HepG2 (cell line): Measurements from ENCODE around the gene IRGQ. TPM values are rescaled to one million over a fixed set of nuclear protein-coding genes. Genes with fewer than 3 reads are reported as not detected.

Experiments used
- BORCS8-MEF2B ChIP-seq: sonication (generic); formaldehyde crosslinking; IDR thresholded peaks from 2 replicates; pipeline ENCODE4 v1.8.0; 2022; ENCODE audit warnings: mild to moderate bottlenecking, missing genetic modification reagents
- ETV6 ChIP-seq: sonication (generic); formaldehyde crosslinking; conservative IDR thresholded peaks from 2 replicates; pipeline ENCODE4 v1.4.0; 2020; ENCODE audit warnings: missing genetic modification reagents
- HMGA1 ChIP-seq: sonication (generic); formaldehyde crosslinking; conservative IDR thresholded peaks from 2 replicates; pipeline ENCODE4 v1.4.0; 2020; ENCODE audit warnings: missing genetic modification reagents
- PAX8 ChIP-seq: sonication (generic); formaldehyde crosslinking; IDR thresholded peaks from 2 replicates; pipeline ENCODE4 v1.8.0; 2022; ENCODE audit warnings: mild to moderate bottlenecking, missing genetic modification reagents, borderline replicate concordance
- RAD21 ChIP-seq: fragments of 450-650 bp; formaldehyde crosslinking; IDR thresholded peaks from 2 replicates; pipeline ENCODE4 v1.5.0; 2020; ENCODE audit warnings: mild to moderate bottlenecking
- SRSF1 ChIP-seq: fragments of 200-400 bp; formaldehyde crosslinking; optimal IDR thresholded peaks from 2 replicates; pipeline ENCODE3; 2017; ENCODE audit warnings: mild to moderate bottlenecking, low read depth, low read length, moderate library complexity
- SRSF9 ChIP-seq: fragments of 200-400 bp; formaldehyde crosslinking; IDR thresholded peaks from 2 replicates; pipeline ENCODE4 v1.6.1; 2018; ENCODE audit warnings: borderline replicate concordance, mild to moderate bottlenecking, low read depth, low read length; ENCODE audit not compliant: insufficient read depth, poor library complexity, severe bottlenecking
- ZBTB1 ChIP-seq: sonication (generic); formaldehyde crosslinking; IDR thresholded peaks from 2 replicates; pipeline ENCODE4 v1.4.0; 2020; ENCODE audit warnings: missing genetic modification reagents, borderline replicate concordance
- ZBTB8A ChIP-seq: sonication (generic); formaldehyde crosslinking; IDR thresholded peaks from 2 replicates; pipeline ENCODE4 v1.4.0; 2020; ENCODE audit warnings: mild to moderate bottlenecking, low read depth, missing genetic modification reagents, borderline replicate concordance
- ZNF335 ChIP-seq: sonication (generic); formaldehyde crosslinking; IDR thresholded peaks from 2 replicates; pipeline ENCODE4 v1.4.0; 2020; ENCODE audit warnings: missing genetic modification reagents
- ZNF430 ChIP-seq: sonication (generic); formaldehyde crosslinking; IDR thresholded peaks from 2 replicates; pipeline ENCODE4 v1.9.0; 2021; ENCODE audit warnings: mild to moderate bottlenecking, missing genetic modification reagents
- ZNF546 ChIP-seq: sonication (generic); formaldehyde crosslinking; conservative IDR thresholded peaks from 2 replicates; pipeline ENCODE4 v1.8.1; 2023; ENCODE audit warnings: mild to moderate bottlenecking, missing genetic modification reagents
- ZNF552 ChIP-seq: sonication (generic); formaldehyde crosslinking; IDR thresholded peaks from 2 replicates; pipeline ENCODE4 v1.9.0; 2022; ENCODE audit warnings: missing genetic modification reagents, mild to moderate bottlenecking, borderline replicate concordance
- ZNF670 ChIP-seq: sonication (generic); formaldehyde crosslinking; IDR thresholded peaks from 2 replicates; pipeline ENCODE4 v1.8.0; 2022; ENCODE audit warnings: mild to moderate bottlenecking, missing genetic modification reagents, borderline replicate concordance
- ZSCAN25 ChIP-seq: sonication (generic); formaldehyde crosslinking; IDR thresholded peaks from 2 replicates; pipeline ENCODE4 v1.8.0; 2022; ENCODE audit warnings: mild to moderate bottlenecking, missing genetic modification reagents
- polyA plus RNA-seq, 8 experiments: library from polyadenylated mRNA; depleted of rRNA in 3 of 8; stranded (reverse) in 7 of 8; unstranded in 1 of 8; fragments of >200 nt; fragmentation: Illumina TruSeq in 4 of 8; extraction: Trizol in 4 of 8; gene quantifications; 2 replicates each; pipeline versions ENCODE4 v1.2.1 to v1.2.3, GENCODE V29; 2011 to 2016; ENCODE audit warnings: low read depth in 4 of 8, missing spikeins in 1 of 8, mixed read lengths in 1 of 8; ENCODE audit not compliant: insufficient read depth in 1 of 8
- total RNA-seq, 5 experiments: library from RNA; depleted of rRNA; stranded (reverse); fragments of >200 nt; fragmentation: Illumina TruSeq; extraction: Trizol; gene quantifications; 2 replicates each; pipeline ENCODE4 v1.2.3, GENCODE V29; 2016; ENCODE audit warnings: low read depth in 1 of 5
- TF ChIP-seq, protein P1 (sequence below): IDR thresholded peaks from 2 replicates; pipeline ENCODE4 v1.6.1; 2012; ENCODE audit warnings: low read length, improper control_type of control experiment
- TF ChIP-seq, protein P2 (sequence below): sonication (generic); formaldehyde crosslinking; IDR thresholded peaks from 2 replicates; pipeline ENCODE4 v1.5.0; 2020; ENCODE audit warnings: missing genetic modification reagents
- TF ChIP-seq, protein P3 (sequence below): sonication (generic); formaldehyde crosslinking; IDR thresholded peaks from 2 replicates; pipeline ENCODE4 v1.8.1; 2023; ENCODE audit warnings: mild to moderate bottlenecking, missing genetic modification reagents
- TF ChIP-seq, protein P4 (sequence below): IDR thresholded peaks from 2 replicates; pipeline ENCODE4 v1.6.1; 2016; ENCODE audit warnings: low read depth
- TF ChIP-seq, protein P5 (sequence below): sonication (generic); formaldehyde crosslinking; IDR thresholded peaks from 2 replicates; pipeline ENCODE4 v1.4.0; 2020; ENCODE audit warnings: missing genetic modification reagents

Gene IRGQ
- total and polyA plus RNA-seq, 2 of the 13 experiments (the other 11 are each of a cell fraction or from before 2014, with no cell fraction given): 11.6 to 12.4 TPM

DNA sequence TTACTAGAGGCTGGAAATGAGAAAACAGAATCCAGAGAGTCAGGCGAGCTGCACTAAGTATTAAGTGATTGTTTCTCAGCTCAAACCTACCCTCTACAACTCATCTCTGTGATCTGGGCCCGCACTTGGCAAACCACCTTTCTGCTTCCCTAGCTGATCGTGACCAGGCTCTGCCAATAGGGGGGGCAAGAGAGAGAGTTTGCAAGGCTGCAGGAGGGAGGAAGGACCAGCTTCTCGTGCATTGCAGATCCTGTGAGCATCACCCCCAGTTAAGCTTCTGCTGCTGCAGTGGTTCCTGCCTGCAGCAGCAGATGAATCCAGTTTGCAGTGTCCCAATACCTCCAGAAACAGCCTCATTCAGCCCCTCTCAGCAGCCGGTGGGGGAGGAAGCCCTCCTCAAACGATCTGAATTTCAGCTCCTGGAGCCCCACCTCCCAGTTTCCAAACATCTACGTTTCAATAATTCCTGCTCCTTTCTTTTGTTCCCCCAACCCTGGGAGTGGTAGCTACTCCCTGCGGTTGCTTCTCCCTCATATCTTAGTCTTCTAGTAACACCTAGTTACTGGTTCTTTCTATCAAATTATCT lies 40.7 kb downstream of the IRGQ start (continued):
- TF ChIP-seq, protein P1, sequence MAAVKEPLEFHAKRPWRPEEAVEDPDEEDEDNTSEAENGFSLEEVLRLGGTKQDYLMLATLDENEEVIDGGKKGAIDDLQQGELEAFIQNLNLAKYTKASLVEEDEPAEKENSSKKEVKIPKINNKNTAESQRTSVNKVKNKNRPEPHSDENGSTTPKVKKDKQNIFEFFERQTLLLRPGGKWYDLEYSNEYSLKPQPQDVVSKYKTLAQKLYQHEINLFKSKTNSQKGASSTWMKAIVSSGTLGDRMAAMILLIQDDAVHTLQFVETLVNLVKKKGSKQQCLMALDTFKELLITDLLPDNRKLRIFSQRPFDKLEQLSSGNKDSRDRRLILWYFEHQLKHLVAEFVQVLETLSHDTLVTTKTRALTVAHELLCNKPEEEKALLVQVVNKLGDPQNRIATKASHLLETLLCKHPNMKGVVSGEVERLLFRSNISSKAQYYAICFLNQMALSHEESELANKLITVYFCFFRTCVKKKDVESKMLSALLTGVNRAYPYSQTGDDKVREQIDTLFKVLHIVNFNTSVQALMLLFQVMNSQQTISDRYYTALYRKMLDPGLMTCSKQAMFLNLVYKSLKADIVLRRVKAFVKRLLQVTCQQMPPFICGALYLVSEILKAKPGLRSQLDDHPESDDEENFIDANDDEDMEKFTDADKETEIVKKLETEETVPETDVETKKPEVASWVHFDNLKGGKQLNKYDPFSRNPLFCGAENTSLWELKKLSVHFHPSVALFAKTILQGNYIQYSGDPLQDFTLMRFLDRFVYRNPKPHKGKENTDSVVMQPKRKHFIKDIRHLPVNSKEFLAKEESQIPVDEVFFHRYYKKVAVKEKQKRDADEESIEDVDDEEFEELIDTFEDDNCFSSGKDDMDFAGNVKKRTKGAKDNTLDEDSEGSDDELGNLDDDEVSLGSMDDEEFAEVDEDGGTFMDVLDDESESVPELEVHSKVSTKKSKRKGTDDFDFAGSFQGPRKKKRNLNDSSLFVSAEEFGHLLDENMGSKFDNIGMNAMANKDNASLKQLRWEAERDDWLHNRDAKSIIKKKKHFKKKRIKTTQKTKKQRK: no peak
- TF ChIP-seq ZSCAN25 (no peak), SRSF9 (no peak), ZNF552 (no peak), BORCS8-MEF2B (CRISPR knock-in tag) (no peak), ZNF670 (CRISPR knock-in tag) (no peak), RAD21 (0 out of 2 replicates have a peak, but pooled peaks have one; percentile 36), PAX8 (CRISPR knock-in tag) (no peak), ZBTB8A (CRISPR knock-in tag) (no peak), HMGA1 (CRISPR knock-in tag) (no peak), ETV6 (no peak), ZBTB1 (CRISPR knock-in tag) (no peak), ZNF335 (CRISPR knock-in tag) (0 out of 2 replicates have a peak, but pooled peaks have one; percentile 35), ZNF546 (CRISPR knock-in tag) (no peak), ZNF430 (CRISPR knock-in tag) (no peak), SRSF1 (no peak)
- TF ChIP-seq, protein P2, sequence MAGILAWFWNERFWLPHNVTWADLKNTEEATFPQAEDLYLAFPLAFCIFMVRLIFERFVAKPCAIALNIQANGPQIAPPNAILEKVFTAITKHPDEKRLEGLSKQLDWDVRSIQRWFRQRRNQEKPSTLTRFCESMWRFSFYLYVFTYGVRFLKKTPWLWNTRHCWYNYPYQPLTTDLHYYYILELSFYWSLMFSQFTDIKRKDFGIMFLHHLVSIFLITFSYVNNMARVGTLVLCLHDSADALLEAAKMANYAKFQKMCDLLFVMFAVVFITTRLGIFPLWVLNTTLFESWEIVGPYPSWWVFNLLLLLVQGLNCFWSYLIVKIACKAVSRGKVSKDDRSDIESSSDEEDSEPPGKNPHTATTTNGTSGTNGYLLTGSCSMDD (CRISPR knock-in tag): no peak
- TF ChIP-seq, protein P3, sequence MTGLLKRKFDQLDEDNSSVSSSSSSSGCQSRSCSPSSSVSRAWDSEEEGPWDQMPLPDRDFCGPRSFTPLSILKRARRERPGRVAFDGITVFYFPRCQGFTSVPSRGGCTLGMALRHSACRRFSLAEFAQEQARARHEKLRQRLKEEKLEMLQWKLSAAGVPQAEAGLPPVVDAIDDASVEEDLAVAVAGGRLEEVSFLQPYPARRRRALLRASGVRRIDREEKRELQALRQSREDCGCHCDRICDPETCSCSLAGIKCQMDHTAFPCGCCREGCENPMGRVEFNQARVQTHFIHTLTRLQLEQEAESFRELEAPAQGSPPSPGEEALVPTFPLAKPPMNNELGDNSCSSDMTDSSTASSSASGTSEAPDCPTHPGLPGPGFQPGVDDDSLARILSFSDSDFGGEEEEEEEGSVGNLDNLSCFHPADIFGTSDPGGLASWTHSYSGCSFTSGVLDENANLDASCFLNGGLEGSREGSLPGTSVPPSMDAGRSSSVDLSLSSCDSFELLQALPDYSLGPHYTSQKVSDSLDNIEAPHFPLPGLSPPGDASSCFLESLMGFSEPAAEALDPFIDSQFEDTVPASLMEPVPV: no peak
- TF ChIP-seq, protein P4, sequence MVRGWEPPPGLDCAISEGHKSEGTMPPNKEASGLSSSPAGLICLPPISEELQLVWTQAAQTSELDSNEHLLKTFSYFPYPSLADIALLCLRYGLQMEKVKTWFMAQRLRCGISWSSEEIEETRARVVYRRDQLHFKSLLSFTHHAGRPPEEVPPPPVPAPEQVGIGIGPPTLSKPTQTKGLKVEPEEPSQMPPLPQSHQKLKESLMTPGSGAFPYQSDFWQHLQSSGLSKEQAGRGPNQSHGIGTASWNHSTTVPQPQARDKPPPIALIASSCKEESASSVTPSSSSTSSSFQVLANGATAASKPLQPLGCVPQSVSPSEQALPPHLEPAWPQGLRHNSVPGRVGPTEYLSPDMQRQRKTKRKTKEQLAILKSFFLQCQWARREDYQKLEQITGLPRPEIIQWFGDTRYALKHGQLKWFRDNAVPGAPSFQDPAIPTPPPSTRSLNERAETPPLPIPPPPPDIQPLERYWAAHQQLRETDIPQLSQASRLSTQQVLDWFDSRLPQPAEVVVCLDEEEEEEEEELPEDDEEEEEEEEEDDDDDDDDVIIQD (CRISPR knock-in tag): no peak
- TF ChIP-seq, protein P5, sequence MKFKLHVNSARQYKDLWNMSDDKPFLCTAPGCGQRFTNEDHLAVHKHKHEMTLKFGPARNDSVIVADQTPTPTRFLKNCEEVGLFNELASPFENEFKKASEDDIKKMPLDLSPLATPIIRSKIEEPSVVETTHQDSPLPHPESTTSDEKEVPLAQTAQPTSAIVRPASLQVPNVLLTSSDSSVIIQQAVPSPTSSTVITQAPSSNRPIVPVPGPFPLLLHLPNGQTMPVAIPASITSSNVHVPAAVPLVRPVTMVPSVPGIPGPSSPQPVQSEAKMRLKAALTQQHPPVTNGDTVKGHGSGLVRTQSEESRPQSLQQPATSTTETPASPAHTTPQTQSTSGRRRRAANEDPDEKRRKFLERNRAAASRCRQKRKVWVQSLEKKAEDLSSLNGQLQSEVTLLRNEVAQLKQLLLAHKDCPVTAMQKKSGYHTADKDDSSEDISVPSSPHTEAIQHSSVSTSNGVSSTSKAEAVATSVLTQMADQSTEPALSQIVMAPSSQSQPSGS (CRISPR knock-in tag): no peak
